Astrocyte of the spinal cord (primary cell): ENCODE measurements around the gene RXFP1.

Source experiments
- DNase-seq: peaks from one replicate; pipeline ENCODE4 v3.0.0; 2011; ENCODE audit warnings: low read depth, low spot score
- H3K4me3 ChIP-seq: 2 replicates; pipeline ENCODE4 v1.5.1; 2011; ENCODE audit warnings: low read depth, mild to moderate bottlenecking, low read length, moderate library complexity
- in situ Hi-C: cut with HindIII; loops from 2 replicates; pipeline ENCODE4 v1.10.0; 2017; ENCODE audit warnings: low sequenced_read_pairs
- TF ChIP-seq, protein P1 (sequence below): IDR thresholded peaks from 2 replicates; pipeline ENCODE4 v1.5.1; 2012; ENCODE audit warnings: low read depth, mild to moderate bottlenecking, low read length, inconsistent platforms

The RXFP1 gene

DNA sequence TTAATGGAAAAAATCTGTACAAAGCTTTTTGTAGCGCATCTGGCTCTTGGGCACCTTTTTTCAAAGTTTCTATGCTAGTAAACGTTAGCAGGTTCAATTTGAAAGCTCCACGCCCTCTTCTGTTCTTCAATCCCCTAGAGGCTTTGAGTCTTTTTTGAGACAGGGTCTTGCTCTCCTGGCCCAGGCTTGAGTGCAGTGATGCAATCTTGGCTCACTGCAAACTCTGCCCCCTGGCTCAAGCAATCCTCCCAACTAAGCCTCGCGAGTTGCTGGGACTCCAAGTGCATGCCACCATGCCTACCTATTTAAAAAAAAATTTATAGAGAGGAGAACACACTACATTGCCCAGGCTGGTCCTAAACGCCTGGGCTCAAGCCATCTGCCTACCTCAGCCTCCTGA, 9.2 kb downstream of the RXFP1 start:
- no peak overlapping the region for H3K4me3 ChIP-seq
- TF ChIP-seq, protein P1, sequence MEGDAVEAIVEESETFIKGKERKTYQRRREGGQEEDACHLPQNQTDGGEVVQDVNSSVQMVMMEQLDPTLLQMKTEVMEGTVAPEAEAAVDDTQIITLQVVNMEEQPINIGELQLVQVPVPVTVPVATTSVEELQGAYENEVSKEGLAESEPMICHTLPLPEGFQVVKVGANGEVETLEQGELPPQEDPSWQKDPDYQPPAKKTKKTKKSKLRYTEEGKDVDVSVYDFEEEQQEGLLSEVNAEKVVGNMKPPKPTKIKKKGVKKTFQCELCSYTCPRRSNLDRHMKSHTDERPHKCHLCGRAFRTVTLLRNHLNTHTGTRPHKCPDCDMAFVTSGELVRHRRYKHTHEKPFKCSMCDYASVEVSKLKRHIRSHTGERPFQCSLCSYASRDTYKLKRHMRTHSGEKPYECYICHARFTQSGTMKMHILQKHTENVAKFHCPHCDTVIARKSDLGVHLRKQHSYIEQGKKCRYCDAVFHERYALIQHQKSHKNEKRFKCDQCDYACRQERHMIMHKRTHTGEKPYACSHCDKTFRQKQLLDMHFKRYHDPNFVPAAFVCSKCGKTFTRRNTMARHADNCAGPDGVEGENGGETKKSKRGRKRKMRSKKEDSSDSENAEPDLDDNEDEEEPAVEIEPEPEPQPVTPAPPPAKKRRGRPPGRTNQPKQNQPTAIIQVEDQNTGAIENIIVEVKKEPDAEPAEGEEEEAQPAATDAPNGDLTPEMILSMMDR: no peak
- no peak for DNase-seq
- in situ Hi-C loops: no loop called here

DNA sequence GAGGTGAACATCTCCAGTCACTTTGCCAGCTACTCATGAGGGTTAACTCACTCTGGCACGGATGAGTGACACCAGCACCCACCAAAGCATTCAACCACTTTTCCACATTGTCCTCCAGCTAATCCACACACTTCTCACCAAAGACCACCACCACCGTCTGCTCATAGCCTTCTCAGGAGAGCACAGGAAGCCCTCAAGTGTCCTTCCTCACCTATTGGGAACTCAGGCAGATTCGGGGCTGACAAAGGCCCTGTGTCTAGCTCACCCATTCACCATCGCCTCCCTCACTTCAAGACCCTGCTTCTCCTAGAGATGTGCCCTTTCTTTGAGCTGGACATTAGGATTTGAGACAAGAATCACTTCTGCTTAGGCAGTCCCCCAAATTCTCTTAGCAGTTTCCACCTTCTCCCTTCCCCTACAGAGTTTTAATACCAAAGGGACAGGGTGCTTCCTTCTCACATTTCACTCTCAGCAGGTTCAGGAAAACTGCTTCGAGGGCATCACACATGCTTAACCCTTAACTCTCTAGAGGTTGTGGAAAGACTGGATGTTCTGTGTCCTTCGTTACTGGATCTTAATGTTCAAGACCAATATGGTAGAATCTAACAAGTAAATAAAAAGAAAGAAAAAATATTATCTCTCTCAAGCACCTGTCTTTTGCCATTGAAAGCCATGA, 11.0 kb downstream of the RXFP1 start:
- in situ Hi-C loops: no loop called here

DNA sequence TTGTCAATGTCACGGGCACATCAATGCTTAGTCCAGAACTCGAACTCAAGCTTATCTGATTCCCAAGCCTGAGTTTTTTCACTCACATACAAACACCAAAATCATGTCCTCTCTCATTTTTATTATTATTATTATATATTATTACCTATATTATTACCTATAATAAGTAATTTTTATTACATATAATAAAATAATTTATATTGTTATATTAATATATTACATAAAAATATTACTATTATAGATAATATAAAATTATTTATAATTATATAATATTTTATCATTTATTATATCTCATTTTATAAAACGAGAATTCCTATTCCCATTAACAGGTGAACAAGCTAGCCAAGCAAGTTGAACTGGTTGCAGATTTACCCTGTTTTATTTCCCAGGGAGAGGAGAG, 13.0 kb downstream of the RXFP1 start:
- H3K4me3 ChIP-seq: no peak overlapping the region
- TF ChIP-seq, protein P1: no peak
- no peak for DNase-seq
- in situ Hi-C loops: no loop called here

More for the DNA sequence above, 11.0 kb downstream of the RXFP1 start:
- DNase-seq: no peak
- TF ChIP-seq, protein P1: no peak
- no peak overlapping the region for H3K4me3 ChIP-seq

DNA sequence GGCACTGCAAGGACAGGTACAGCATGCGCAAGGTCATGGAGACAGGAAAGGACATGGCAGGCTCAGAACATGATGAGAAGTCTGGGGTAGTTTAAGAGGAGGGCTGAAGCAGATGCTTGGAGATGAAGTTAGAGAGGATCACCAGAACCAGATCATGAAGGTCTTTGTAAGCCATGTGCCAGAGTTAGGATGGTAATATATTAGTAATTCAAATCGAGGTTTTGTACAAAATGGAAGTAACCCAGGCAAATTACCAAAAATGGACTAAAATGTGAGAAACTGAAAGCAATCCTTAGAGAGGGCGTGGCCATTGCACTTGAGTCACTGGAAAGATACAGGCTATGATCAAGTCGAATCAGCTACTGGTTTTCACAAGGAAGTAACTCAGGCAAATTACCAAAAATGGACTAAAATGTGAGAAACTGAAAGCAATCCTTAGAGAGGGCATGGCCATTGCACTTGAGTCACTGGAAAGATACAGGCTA, 13.5 kb downstream of the RXFP1 start:
- H3K4me3 ChIP-seq: no peak overlapping the region
- TF ChIP-seq, protein P1: no peak
- DNase-seq: peak; percentile 75
- in situ Hi-C loops: no loop called here

DNA sequence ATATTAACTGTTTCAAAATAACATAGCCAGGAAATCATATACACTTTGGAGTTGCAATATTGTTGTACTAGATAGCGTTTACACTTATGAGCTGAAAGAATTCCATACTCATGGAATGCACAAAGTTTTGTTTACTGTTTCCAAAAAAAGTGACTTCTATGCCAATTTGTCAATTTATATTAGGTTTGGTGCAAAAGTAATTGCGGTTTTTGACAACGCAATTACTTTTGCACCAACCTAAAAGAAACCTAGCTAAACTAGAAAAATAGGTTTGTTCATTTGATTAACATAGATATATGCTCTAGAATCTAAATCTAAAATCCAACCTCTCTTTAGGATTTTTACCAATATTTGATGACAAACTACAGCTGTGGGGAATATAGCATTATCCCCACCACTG, 15.2 kb downstream of the RXFP1 start:
- no peak for DNase-seq
- TF ChIP-seq, protein P1: no peak
- H3K4me3 ChIP-seq: no peak overlapping the region
- in situ Hi-C loops: no loop called here

DNA sequence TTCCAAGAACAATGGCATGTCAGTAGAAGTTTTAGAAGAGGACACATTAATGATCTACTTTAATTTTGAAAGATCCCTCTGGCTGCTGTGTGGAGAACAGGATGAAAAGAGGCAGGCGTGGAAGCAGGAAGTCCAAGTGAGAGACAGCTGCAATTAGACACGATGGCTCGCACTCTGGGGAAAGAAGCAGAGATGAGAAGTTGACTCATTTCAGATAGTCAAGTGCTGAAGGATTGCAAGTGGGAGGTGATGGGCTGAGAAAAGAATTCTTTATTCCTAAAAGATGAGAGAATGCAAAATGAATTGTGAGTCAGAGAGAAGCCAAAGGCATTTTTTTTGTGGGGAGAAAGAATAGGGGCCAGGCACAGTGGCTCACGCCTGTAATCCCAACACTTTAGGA, 16.5 kb downstream of the RXFP1 start:
- peak; percentile 19 for DNase-seq
- in situ Hi-C loops: no loop called here
- TF ChIP-seq, protein P1: no peak
- no peak overlapping the region for H3K4me3 ChIP-seq

DNA sequence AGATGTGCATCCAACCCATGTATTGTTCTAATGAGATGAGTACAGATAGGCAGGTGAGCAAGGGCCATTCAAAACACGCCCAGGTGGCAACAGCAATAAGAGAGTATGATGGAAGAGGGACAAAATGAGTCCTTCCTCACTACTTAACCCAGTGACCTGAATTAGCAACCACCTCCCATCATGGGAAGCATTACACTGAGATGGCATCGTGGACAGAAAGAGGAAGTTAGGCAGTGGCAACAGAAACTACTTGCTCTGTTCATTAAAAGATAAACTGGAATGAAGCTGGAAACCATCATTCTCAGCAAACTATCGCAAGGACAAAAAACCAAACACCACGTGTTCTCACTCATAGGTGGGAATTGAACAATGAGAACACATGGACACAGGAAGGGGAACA, 17.2 kb downstream of the RXFP1 start:
- TF ChIP-seq, protein P1: no peak
- no peak for DNase-seq
- in situ Hi-C loops: no loop called here
- no peak overlapping the region for H3K4me3 ChIP-seq
